Measurements from ENCODE around the gene SPATA3. TPM values are rescaled to one million over a fixed set of nuclear protein-coding genes. Genes with fewer than 3 reads are reported as not detected.

Gene SPATA3
- polyA plus RNA-seq, 1 experiment = not detected

GRCh38 chr2:231047923-231048915, 52.3 kb downstream of the SPATA3 start:
- Histone ChIP-seq H3K27me3 (ENCODE audit: control insufficient read depth, insufficient read depth, low read length) (peaks cover 31% of the 10 kb centered on the region), H3K27ac (ENCODE audit: low read depth, low read length) (no peak overlapping the region), H3K9me3 (ENCODE audit: control insufficient read depth, insufficient read depth, low read length) (no peaks in the 10 kb centered on the region; the same call in 1 of the 2 replicates), H3K4me3 (ENCODE audit: low read depth, low read length) (no peak overlapping the region)
- DNase-seq (ENCODE audit: low read depth, low spot score) = no peak
- POLR2A ChIA-PET = no interaction called here
- no peak for TF ChIP-seq CTCF (IDR thresholded peaks at IDR 0.05; ENCODE audit: low read depth, low read length)
- CTCF ChIA-PET = interaction anchor here (0.8 kb wide), 1 partner anchor 224 kb away, joined by 4 read pairs; no protein-coding TSS in a partner anchor

- no peak for DNase-seq (ENCODE audit: low read depth, low spot score)
- H3K27me3 ChIP-seq (ENCODE audit: control insufficient read depth, insufficient read depth, low read length) = peaks cover 31% of the 10 kb centered on the region
- H3K27ac ChIP-seq (ENCODE audit: low read depth, low read length) = no peak overlapping the region
- no peak for TF ChIP-seq CTCF (IDR thresholded peaks at IDR 0.05; ENCODE audit: low read depth, low read length)
- ChIA-PET POLR2A (no interaction called here), CTCF (interaction anchor here (0.8 to 1.3 kb wide), 4 partner anchors 60 to 225 kb away, joined by 3 to 4 read pairs (median 3); no protein-coding TSS in a partner anchor)
- H3K9me3 ChIP-seq (ENCODE audit: control insufficient read depth, insufficient read depth, low read length) = no peaks in the 10 kb centered on the region; the same call in 1 of the 2 replicates
- no peak overlapping the region for H3K4me3 ChIP-seq (ENCODE audit: low read depth, low read length)
These were observed 53.5 kb downstream of the SPATA3 start for GRCh38 chr2:231049286-231050017.

GRCh38 chr2:231050018-231050901, 54.3 kb downstream of the SPATA3 start:
- no peak for DNase-seq (ENCODE audit: low read depth, low spot score)
- H3K27ac ChIP-seq (ENCODE audit: low read depth, low read length) = no peak overlapping the region
- ChIA-PET CTCF (interaction anchor here (0.5 to 3.4 kb wide), 7 partner anchors 9 to 253 kb away, joined by 3 to 21 read pairs (median 4); no protein-coding TSS in a partner anchor), POLR2A (interaction anchor here (0.6 kb wide), 1 partner anchor 883 kb away, joined by 3 read pairs; no protein-coding TSS in a partner anchor)
- no peaks in the 10 kb centered on the region; the same call in 1 of the 2 replicates for H3K9me3 ChIP-seq (ENCODE audit: control insufficient read depth, insufficient read depth, low read length)
- TF ChIP-seq CTCF (IDR thresholded peaks at IDR 0.05; ENCODE audit: low read depth, low read length) = no peak
- H3K4me3 ChIP-seq (ENCODE audit: low read depth, low read length) = no peak overlapping the region
- peaks cover 31% of the 10 kb centered on the region for H3K27me3 ChIP-seq (ENCODE audit: control insufficient read depth, insufficient read depth, low read length)

- peaks cover 31% of the 10 kb centered on the region for H3K27me3 ChIP-seq (ENCODE audit: control insufficient read depth, insufficient read depth, low read length)
- POLR2A ChIA-PET = no interaction called here
- TF ChIP-seq CTCF (IDR thresholded peaks at IDR 0.05; ENCODE audit: low read depth, low read length) = no peak
- CTCF ChIA-PET = interaction anchor here (0.5 to 3.4 kb wide), 6 partner anchors 9 to 254 kb away, joined by 3 to 51 read pairs (median 6); no protein-coding TSS in a partner anchor
- H3K4me3 ChIP-seq (ENCODE audit: low read depth, low read length) = no peak overlapping the region
- DNase-seq (ENCODE audit: low read depth, low spot score) = no peak
- H3K27ac ChIP-seq (ENCODE audit: low read depth, low read length) = no peak overlapping the region
- H3K9me3 ChIP-seq (ENCODE audit: control insufficient read depth, insufficient read depth, low read length) = no peaks in the 10 kb centered on the region; the same call in 1 of the 2 replicates
These were observed 55.2 kb downstream of the SPATA3 start for GRCh38 chr2:231051116-231051515.
